Activated CD4-positive, alpha-beta T cell treated with anti-CD3 and anti-CD28 coated beads, Interleukin-2, amount 50 U/mL, for 16 hours (primary cell): ENCODE results near the gene DMKN.
A peak's percentile ranks its signal among the peaks of the same experiment; 100 is the strongest.

Experiments
- DNase-seq: peaks from one replicate; pipeline ENCODE4 v3.0.0-alpha.2; 2020

Gene DMKN

GRCh38 chr19:35460608-35461007 is 52.8 kb downstream of the DMKN start:
- DNase-seq, result no peak

- no peak for DNase-seq
Observed at GRCh38 chr19:35459414-35460082, 53.9 kb downstream of the DMKN start.

GRCh38 chr19:35458731-35459391 is 54.6 kb downstream of the DMKN start:
- no peak for DNase-seq

- DNase-seq, result no peak
Observed at GRCh38 chr19:35458192-35458591, 55.3 kb downstream of the DMKN start.

GRCh38 chr19:35457173-35457572 is 56.3 kb downstream of the DMKN start:
- DNase-seq, result no peak

GRCh38 chr19:35455616-35456201 is 57.7 kb downstream of the DMKN start:
- DNase-seq, result no peak

GRCh38 chr19:35454663-35455062 is 58.8 kb downstream of the DMKN start:
- DNase-seq, result no peak

- DNase-seq, result peak; percentile 68
Observed at GRCh38 chr19:35451338-35452096, 61.9 kb downstream of the DMKN start.

- no peak for DNase-seq
Observed at GRCh38 chr19:35449359-35450043, 63.9 kb downstream of the DMKN start.

GRCh38 chr19:35447606-35448469 is 65.6 kb downstream of the DMKN start, which contains the start of gene FFAR2:
Gene FFAR2 (plus strand): TSS chr19:35448257. CDS start chr19:35449715, 1,458 bp downstream.
- no peak for DNase-seq
